ENCODE results near the gene PSMB11. TPM values are rescaled to one million over a fixed set of nuclear protein-coding genes. Genes with fewer than 3 reads are reported as not detected.
A peak's percentile ranks its signal among the peaks of the same experiment; 100 is the strongest.
"Not testable (repeated sequence)": the region's sequence is repeated elsewhere in the genome, so short reads cannot be mapped to it uniquely, and the experiment has no call there.

Gene PSMB11
- total RNA-seq, 1 donor from 2014 or later, result not detected

GRCh38 chr14:23013054-23013748 is 28.8 kb upstream of the PSMB11 start:
- intact Hi-C loops (cut with DNase I), result no loop called here
- H3K4me1 ChIP-seq, result peaks cover 3 to 4% of the 10 kb centered on the region in 2 donors
- TF ChIP-seq, protein P1, sequence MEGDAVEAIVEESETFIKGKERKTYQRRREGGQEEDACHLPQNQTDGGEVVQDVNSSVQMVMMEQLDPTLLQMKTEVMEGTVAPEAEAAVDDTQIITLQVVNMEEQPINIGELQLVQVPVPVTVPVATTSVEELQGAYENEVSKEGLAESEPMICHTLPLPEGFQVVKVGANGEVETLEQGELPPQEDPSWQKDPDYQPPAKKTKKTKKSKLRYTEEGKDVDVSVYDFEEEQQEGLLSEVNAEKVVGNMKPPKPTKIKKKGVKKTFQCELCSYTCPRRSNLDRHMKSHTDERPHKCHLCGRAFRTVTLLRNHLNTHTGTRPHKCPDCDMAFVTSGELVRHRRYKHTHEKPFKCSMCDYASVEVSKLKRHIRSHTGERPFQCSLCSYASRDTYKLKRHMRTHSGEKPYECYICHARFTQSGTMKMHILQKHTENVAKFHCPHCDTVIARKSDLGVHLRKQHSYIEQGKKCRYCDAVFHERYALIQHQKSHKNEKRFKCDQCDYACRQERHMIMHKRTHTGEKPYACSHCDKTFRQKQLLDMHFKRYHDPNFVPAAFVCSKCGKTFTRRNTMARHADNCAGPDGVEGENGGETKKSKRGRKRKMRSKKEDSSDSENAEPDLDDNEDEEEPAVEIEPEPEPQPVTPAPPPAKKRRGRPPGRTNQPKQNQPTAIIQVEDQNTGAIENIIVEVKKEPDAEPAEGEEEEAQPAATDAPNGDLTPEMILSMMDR (IDR thresholded peaks at IDR 0.05), result no peak
- DNase-seq (ENCODE audit: low spot score in 2 of 2), result no peak
- H3K27me3 ChIP-seq, result no peaks in the 10 kb centered on the region
- H3K36me3 ChIP-seq, result no peaks in the 10 kb centered on the region
- H3K9me3 ChIP-seq, result no peaks in the 10 kb centered on the region
- peak overlapping the region in 1 of 2 donors; percentile 39 for H3K27ac ChIP-seq
- H3K4me3 ChIP-seq, result no peak overlapping the region

GRCh38 chr14:23013749-23014054 is 28.3 kb upstream of the PSMB11 start:
- H3K36me3 ChIP-seq; intact Hi-C loops (cut with DNase I); H3K9me3 ChIP-seq: not testable (repeated sequence)

DNA sequence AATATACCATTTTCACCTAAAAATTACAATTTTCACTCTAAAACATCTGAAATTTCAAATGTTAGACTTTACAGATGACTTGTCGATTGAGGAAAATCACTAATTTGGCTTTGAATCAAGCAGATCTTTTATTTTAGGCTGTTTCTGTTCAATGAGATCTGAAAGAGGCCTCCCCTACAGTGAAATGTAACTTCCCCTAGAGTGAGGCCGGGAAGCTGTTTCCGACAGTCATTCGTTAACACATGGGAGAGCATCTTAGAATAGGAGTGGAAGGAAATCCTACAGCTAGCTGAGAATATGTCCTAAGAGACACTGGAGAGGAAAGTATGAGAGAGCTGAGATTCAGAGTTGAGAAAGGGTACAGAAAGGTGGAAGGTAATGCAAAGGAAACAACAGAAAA is 26.4 kb upstream of the PSMB11 start:
- Histone ChIP-seq H3K27ac (no peak overlapping the region), H3K27me3 (no peaks in the 10 kb centered on the region), H3K4me3 (no peak overlapping the region), H3K4me1 (no peaks in the 10 kb centered on the region), H3K36me3 (no peaks in the 10 kb centered on the region), H3K9me3 (no peaks in the 10 kb centered on the region)
- DNase-seq (ENCODE audit: low spot score in 2 of 2), result no peak
- TF ChIP-seq, protein P1 (IDR thresholded peaks at IDR 0.05), result no peak
- intact Hi-C loops (cut with DNase I), result no loop called here

More at GRCh38 chr14:23013749-23014054, 28.3 kb upstream of the PSMB11 start:
- H3K27me3 ChIP-seq; H3K27ac ChIP-seq; DNase-seq (ENCODE audit: low spot score in 2 of 2); H3K4me3 ChIP-seq; H3K4me1 ChIP-seq: not testable (repeated sequence)

- Histone ChIP-seq H3K27ac (no peak overlapping the region), H3K9me3 (no peaks in the 10 kb centered on the region), H3K4me1 (no peaks in the 10 kb centered on the region), H3K27me3 (no peaks in the 10 kb centered on the region), H3K4me3 (no peak overlapping the region), H3K36me3 (no peaks in the 10 kb centered on the region)
- intact Hi-C loops (cut with DNase I), result no loop called here
- TF ChIP-seq, protein P1 (IDR thresholded peaks at IDR 0.05), result no peak
- no peak for DNase-seq (ENCODE audit: low spot score in 2 of 2)
These were observed 24.9 kb upstream of the PSMB11 start for GRCh38 chr14:23017091-23017490.

- Histone ChIP-seq H3K27ac (no peak overlapping the region), H3K4me3 (no peak overlapping the region), H3K36me3 (no peaks in the 10 kb centered on the region), H3K4me1 (no peaks in the 10 kb centered on the region), H3K9me3 (no peaks in the 10 kb centered on the region), H3K27me3 (no peaks in the 10 kb centered on the region)
- TF ChIP-seq, protein P1 (IDR thresholded peaks at IDR 0.05), result no peak
- DNase-seq (ENCODE audit: low spot score in 2 of 2), result no peak
- intact Hi-C loops (cut with DNase I), result no loop called here
These were observed 23.9 kb upstream of the PSMB11 start for GRCh38 chr14:23018107-23018506.

- peaks cover 8% of the 10 kb centered on the region in 2 donors for H3K36me3 ChIP-seq
- DNase-seq (ENCODE audit: low spot score in 2 of 2), result peak in 1 of 2 donors; percentile 27
- no peaks in the 10 kb centered on the region for H3K9me3 ChIP-seq
- no peaks in the 10 kb centered on the region for H3K27me3 ChIP-seq
- H3K4me3 ChIP-seq, result no peak overlapping the region
- TF ChIP-seq, protein P1 (IDR thresholded peaks at IDR 0.05), result no peak
- no peak overlapping the region for H3K27ac ChIP-seq
- no peaks in the 10 kb centered on the region for H3K4me1 ChIP-seq
- intact Hi-C loops (cut with DNase I), result no loop called here
These were observed 21.6 kb upstream of the PSMB11 start for GRCh38 chr14:23020143-23021128.
